ENCODE data around the gene RGP1.
A peak's percentile ranks its signal among the peaks of the same experiment; 100 is the strongest.

The RGP1 gene

GRCh38 chr9:35778496-35778895 lies 29.4 kb downstream of the RGP1 start:
- no peak for DNase-seq

DNA sequence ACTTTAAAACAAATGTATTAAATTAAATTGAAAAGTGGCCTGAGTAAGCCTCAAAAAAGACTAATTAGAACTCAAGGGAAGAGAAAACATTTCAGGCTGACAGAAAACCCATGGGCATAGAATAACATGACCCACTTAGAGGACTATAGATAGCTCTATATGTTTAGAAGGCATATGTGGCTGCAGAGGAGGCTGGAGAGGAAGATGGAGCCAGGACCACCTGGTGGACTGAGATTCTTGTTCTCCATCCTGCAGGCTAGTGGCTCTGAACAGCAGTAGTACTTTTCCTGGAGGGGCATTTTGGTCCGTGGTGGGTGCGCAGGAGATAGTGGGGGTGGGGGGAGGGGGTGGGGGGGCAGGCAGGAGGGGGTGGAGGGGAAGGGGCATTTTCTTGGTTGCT lies 32.0 kb downstream of the RGP1 start:
- no peak for DNase-seq

- DNase-seq, result no peak
These were observed 34.3 kb downstream of the RGP1 start for GRCh38 chr9:35783418-35783817.

DNA sequence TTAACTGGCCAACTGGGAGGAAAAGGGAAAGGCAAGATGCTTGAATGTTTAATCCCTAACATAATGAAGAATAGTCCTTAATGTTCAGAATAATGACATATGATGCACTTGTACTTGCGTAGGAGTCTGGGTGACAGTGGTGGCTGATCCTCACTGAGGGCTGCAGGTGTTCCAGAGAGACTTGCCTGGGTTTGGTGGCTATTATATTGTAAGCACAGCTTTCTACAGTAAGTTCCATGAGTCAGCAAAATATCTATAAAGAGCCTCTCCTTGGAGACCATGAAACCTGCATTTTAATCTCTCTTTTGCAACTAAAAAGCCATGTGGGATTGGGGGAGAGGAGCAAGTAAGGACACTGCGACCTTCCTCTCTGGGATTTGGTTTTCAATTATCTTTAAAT lies 40.5 kb downstream of the RGP1 start:
- no peak for DNase-seq

DNA sequence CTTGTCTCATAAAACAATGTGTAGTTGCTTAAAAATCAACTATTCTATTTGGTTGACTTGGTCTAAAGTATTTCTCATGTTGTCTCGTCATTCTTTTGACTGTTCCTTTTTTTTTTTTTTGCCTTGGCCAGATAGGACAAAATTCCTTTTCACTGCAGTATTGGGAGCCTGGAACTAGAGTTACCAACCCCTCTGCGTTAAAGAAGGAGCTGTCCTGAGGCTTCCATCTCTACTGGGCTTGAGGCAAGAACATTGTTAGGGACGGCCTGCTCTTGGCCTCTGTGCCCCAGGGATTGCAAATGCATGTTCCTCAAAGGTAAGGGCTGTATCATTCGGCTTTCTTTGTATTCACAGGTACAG lies 40.9 kb downstream of the RGP1 start:
- DNase-seq, result no peak

DNA sequence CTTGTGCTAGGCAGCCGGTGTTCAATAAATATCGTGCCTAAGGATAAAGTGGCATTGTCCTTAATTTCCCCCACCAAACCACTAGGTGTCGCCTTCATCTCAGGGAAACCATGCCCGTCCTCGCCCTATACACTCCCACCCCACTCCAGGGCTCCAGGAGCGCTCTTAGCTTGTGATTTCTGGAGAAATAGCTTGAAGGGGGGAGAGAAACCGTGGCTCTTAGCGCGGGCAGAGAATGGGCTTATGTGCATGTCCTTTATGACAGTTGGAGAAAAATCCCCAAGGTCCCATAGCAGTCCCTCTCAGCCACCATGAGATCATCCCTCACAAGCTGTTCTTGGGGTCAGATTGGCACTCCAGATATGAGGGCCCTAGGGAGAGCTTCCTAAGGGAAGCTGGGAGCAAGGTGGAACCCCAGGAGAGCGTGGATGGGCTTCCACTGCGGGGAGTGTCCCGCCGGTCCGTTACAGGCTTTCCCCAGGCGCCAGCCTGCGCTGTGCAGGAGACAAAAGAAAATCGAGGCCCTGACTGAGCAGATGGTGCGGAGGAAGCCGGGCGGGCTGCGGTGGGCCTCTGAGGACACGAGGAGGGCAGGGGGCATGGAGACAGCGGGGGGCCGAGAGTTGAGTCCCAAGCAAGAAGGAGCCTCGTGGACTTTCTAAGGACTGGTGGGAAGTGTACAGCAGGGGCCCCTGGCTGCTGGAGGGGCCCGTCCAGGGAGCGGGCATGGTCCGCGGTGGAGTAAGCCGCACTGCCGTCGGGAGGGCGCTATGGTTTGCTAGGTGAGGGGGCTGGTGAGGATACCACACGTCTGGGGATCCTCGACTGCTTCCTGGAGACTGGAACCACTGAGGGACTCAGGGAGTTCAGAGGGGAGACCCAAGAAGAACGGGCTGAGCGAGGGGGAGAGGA lies 41.6 kb downstream of the RGP1 start:
- peak; percentile 56 for DNase-seq

DNA sequence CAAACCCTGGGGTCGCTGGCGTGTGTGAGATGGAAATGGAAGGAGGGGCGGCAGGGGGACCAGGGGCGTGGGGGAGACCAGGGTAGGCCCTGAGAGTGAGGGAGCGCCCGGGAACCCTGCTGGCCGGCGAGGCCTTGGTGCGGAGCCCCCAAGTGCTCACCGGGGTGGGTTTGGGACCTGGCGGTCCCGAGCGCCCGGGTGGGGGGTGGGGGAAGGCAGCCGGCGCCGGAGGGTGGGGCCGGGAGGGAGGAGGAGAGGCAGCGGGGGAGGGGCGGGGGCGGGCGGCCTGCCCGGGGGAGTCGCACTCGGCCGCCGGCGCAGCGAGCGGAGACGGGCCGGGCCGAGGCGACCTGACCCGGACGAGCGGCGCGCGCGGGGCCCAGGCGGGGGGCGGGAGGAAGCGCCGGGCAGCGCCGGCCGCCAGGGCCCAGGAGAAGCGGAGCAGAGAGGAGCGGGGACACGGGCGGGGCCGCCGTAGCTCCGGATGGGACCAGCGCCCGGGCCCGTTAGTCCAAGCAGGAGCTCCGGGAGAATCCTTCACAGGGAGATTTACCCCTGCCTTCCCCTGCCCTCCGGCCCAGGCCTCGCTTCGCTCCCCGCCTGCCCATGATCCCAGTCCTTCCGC lies 42.3 kb downstream of the RGP1 start, which contains the start of gene NPR2:
TSS of gene NPR2 (plus strand) at position 295 of the 625 bp plus-strand sequence. CDS start 818 bp downstream, outside the sequence.
- DNase-seq, result no peak

DNA sequence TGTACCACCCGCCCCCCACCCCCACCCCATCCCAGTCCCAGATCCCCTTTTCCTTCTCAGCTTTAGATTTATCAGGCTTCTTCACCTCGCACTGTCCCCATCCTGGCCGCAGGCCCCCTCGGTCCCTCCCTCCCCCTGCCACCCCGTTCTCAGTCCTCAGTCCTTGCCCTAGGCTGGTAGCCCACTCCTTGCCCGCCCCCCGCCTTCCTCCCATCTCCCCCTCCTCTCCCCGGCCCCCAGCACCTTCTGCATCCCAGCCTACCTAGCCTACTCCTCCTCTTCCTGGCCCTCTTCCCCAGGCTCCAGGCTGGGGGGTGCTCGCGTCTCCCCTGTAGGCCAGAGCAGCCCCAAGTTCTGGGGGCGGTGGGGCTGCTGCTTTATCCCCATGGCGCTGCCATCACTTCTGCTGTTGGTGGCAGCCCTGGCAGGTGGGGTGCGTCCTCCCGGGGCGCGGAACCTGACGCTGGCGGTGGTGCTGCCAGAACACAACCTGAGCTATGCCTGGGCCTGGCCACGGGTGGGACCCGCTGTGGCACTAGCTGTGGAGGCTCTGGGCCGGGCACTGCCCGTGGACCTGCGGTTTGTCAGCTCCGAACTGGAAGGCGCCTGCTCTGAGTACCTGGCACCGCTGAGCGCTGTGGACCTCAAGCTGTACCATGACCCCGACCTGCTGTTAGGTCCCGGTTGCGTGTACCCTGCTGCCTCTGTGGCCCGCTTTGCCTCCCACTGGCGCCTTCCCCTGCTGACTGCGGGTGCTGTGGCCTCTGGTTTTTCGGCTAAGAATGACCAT lies 43.1 kb downstream of the RGP1 start:
- DNase-seq, result no peak

- no peak for DNase-seq
These were observed 43.7 kb downstream of the RGP1 start for GRCh38 chr9:35792826-35793225.

DNA sequence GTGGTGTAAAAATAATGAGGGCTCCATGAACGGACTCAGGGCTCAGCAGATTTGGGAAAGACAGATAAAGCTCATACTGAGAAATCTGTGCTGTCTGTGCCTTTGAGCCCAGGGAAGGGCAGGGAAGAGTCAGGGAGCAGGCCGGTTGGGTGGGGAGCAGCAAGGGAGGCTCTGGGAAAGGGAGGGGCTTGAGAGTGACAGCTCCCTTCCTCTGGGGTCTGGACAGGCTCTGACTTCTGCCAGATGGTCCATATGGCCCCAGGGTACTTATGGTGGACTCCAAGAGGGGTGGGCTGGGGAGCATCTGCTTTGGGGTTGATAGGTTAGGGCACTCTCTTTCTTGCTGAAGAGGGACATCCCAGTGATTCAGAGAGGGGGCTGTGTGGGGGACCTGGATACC lies 44.4 kb downstream of the RGP1 start:
- DNase-seq, result no peak

DNA sequence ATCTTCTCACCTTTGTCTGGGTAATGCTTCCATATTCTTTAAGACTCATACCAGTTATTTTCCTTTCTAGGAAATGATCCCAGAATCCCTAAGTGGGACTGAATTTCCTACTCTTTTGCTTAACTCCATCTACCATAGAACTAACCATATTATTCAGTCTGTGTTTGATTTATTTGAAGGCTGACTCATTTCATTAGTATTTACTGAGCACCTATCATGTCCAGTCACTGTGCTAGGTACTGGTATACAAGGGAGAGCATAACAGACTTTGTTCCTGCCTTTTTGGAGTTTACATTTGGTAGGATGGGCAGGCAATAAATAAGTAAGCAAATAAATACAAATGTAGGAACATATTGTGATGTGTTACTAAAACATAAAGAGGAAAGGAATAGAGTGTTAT lies 46.6 kb downstream of the RGP1 start:
- no peak for DNase-seq

- no peak for DNase-seq
These were observed 48.4 kb downstream of the RGP1 start for GRCh38 chr9:35797311-35798109.

DNA sequence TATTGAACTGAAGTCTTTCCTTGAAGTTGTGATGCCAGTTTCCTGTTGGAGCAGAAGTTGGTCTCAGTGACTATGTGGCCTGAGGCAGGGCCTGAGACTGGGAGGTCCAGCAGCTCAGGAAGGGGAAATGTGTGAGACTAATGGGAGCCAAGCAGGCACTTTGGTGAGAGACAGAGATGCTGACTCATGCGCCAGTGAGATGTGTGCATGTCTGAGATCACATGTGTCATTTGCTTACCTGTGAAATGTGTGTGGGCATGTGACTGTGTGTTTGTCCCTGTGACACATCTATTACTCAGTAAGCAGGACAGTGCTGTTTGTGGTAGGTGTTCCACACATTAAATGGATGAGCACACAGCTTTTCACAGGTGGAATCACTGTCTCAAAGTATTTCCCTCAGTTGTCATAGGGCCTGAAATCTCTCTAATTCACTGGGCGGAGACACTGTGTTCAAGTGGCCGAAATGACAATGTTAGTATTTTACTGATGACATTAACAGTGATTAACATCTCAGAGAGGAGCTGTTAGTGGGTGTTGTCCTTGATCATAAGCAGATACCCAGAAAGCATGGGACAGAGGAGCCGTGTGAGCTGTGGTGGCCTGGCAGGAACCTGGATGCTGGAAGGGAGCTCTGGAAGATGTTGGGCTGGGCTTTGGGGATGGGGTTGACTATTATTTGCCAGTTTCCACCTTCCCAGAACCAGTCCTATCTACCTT lies 49.7 kb downstream of the RGP1 start:
- peak; percentile 15 for DNase-seq

DNA sequence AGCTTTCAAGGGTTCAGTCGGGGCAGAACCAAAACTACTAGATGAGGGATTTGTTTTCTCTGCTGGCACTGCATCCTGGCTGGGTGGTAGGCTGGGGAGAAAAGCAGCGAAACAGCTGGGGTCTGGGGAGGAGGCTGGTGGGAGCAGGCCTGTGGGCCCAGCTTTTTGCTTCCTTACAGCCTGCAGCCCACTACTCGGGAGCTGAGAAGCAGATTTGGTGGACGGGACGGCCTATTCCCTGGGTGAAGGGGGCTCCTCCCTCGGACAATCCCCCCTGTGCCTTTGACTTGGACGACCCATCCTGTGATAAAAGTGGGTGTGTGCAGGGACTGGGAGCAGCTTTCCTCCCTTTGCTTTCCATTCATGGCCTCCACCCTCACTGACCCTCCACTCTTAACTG lies 51.4 kb downstream of the RGP1 start:
- DNase-seq, result no peak

GRCh38 chr9:35801328-35802128 lies 52.4 kb downstream of the RGP1 start:
- no peak for DNase-seq

DNA sequence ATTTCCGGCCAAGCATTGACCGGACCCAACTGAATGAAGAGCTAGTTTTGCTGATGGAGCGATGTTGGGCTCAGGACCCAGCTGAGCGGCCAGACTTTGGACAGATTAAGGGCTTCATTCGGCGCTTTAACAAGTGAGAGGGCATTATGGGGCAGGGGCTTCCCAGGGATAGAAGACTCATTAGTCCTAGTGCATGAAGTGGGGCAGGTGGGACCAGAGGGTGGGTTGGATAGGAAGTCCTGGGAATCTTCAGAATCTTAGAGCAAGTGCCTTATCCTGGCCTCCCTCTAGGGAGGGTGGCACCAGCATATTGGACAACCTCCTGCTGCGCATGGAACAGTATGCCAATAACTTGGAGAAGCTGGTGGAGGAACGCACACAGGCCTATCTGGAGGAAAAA lies 57.0 kb downstream of the RGP1 start:
- DNase-seq, result no peak
